HG03520 (cell line): Measurements from ENCODE around the gene DEXI.
"Not testable (repeated sequence)": the region's sequence is repeated elsewhere in the genome, so short reads cannot be mapped to it uniquely, and the experiment has no call there.

Experiments used
- ATAC-seq: cut with Tn5 transposase; IDR thresholded peaks from one replicate; pipeline ENCODE4 v1.9.1; 2021; ENCODE audit warnings: mild to moderate bottlenecking, moderate library complexity; ENCODE audit not compliant: unreplicated experiment

Gene DEXI

DNA sequence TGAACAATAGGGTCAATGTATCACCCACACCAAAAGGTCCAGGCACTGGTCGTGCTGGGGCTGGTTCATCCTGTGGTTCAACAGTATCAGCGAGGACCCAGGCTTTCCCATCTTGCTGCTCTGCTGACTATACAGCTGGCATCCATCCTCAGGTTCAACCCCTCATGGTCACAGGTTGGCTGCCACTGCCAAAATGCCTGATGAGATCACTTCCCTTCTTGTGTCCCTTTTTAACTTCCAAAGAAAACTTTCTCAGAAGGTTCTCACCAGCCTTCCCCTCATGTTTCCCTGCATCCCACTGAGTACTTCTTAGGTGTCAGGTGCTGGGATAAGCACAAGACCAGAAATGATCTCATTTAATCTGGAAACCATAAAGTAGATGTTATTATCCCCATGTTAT is 27.8 kb upstream of the DEXI start:
- no peak for ATAC-seq

- ATAC-seq = no peak
These were observed 27.3 kb upstream of the DEXI start for GRCh38 chr16:10969615-10970014.

GRCh38 chr16:10968498-10968897 is 26.2 kb upstream of the DEXI start:
- ATAC-seq = no peak

- no peak for ATAC-seq
These were observed 25.7 kb upstream of the DEXI start for GRCh38 chr16:10967986-10968385.

DNA sequence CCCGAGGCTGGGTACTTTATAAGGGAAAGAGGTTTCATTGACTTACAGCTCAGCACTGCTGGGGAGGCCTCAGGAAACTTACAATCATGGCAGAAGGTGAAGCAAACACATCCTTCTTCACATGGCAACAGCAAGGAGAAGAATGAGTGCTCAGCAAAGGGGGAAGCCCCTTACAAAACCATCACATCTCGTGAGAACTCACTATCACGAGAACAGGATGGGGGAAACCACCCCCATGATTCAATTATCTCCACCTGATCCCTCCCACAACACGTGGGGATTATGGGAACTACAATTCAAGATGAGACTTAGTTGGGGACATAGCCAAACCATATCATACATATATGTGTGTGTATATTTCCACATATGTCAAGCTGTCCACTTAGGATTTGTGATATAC is 24.3 kb upstream of the DEXI start:
- ATAC-seq = not testable (repeated sequence)

DNA sequence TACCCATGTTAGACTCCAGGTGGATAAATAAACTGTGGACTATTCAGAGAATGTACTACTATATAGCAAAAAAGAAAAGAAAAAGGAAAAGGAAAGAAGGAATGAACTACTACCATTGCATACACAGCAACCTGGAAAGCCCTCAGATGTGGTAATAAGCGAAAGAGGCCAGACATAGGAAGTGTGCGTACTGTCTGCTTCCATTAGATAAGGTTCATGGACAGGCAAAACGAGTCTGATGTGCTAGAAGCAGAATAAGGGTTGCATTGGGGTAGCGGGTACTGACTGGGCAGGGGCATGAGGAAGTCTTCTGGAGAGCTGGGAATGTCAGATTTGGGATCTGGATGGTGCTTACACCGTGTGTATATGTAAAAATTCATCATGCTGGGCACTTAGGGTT is 23.9 kb upstream of the DEXI start:
- ATAC-seq = no peak

GRCh38 chr16:10965440-10966061 is 23.3 kb upstream of the DEXI start:
- peak; percentile 53 for ATAC-seq

GRCh38 chr16:10964891-10965326 is 22.6 kb upstream of the DEXI start:
- ATAC-seq = peak; percentile 51

DNA sequence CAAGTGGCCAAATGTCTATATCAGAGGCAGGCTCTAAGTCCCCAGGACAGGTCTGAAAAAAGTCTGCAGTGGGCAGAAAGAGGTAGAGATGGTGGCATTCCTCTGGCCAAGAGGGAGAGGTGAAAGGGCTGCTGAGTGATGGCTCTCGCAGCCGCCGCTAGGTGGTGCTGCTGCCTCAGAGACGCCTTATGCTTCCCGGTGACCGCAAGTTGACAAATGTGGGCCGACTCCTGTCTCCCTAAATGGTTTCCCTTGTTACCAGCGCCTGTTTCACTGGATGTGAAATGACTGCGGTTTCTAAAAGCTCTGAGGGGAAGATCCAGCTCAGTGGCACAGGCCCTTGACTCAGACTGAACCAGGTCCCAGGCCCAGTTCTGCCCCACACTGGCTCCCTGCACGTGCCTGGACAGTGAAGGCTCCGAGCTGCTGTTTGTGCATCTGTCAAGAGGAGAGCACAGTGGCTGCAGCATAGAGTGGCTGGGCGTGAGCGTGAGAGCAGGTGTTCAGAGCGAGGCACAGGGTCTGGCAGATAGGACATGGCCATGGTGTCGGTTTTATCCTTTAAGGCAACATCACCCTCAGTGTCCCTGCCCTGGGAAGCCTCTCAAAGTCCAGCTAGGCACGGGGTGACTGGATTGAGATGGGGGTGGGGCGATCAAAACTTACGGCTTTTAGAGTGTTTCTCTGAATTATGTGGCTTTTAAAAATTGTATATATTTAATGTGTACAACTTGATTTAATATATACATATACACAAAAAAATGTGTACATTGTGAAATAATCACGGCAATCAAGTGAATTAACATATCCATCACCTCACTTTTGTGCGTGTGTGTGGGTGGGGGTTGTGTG is 22.0 kb upstream of the DEXI start:
- ATAC-seq = peak; percentile 35

GRCh38 chr16:10961231-10961630 is 19.0 kb upstream of the DEXI start:
- no peak for ATAC-seq

DNA sequence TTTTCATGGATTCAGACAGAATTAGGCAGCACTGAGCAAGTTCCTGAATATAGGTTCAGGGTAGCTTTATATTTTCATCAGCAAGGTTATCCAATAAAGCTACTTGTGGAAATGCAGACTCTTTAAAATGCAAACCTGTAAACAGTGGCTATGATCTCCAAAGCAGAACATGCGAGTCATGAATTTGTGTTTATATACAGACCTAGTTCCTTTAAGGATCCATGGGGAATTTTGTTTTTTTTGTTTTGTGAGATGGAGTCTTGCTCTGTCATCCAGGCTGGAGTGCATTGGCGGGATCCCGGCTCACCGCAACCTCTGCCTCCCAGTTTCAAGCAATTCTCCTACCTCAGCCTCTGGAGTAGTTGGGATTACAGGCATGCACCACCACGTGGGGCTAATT is 16.9 kb upstream of the DEXI start:
- ATAC-seq = no peak

GRCh38 chr16:10957771-10958482 is 15.7 kb upstream of the DEXI start:
- no peak for ATAC-seq

- no peak for ATAC-seq
These were observed 12.6 kb upstream of the DEXI start for GRCh38 chr16:10954903-10955302.

- ATAC-seq = no peak
These were observed 8.8 kb upstream of the DEXI start for GRCh38 chr16:10951026-10951425.

- no peak for ATAC-seq
These were observed 8.1 kb upstream of the DEXI start for GRCh38 chr16:10950393-10950792.

DNA sequence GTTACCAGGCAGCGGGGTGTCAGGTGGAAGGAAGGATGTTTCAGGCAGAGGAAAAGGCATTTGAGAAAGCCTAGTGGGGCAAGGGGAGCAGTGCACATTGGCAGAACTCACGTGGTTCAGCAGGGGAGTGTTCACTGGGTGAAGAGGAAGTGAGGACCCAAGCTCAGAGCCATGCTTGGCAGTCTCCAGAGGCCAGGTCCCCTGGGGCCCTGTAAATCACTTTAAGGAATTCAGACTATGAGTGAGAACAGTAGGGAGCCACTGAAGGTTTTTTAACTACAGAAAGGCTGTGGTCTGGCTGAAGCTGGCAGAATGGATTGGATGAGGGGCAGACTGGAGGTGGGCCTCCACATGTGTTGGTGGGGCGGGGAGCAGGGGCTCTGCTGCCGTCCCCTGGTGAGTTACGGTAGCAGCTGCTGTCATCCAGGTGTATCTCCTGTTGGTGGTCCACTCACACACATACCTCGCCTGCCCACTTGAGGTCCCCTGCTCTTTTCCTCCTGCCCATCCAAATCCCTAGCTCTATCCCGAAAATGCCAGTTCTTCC is 7.2 kb upstream of the DEXI start:
- ATAC-seq = peak; percentile 52

- ATAC-seq = no peak
These were observed 5.0 kb upstream of the DEXI start for GRCh38 chr16:10947211-10947787.

DNA sequence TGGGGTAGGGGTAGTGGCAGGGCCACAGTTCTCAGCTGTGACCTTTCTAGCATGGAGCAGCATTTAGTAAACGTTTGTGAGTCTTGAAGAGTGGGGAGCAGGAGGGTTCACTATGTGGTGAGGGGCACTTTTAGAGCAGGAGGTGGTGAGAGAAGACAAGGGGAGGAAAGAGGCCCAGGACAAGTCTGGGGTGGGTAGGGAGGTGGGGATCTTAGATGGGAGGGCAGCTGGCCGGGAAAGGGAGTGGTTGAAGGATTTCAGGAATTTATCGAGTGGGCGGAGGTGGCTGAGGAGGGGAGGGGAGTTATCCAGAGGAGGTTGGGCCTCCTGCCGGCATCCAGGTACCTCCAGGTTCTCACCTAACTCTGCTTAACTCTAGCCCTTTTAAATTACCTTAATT is 4.0 kb upstream of the DEXI start:
- no peak for ATAC-seq

GRCh38 chr16:10945065-10945787 is 3.0 kb upstream of the DEXI start:
- no peak for ATAC-seq

- ATAC-seq = peak; percentile 73
These were observed 2.2 kb upstream of the DEXI start, which contains the start of gene CLEC16A for GRCh38 chr16:10944249-10945064. Gene CLEC16A, plus strand, starts transcription at chr16:10944564. Its CDS starts 154 bp downstream, at chr16:10944718.
